Measurements from ENCODE around the gene KIF2A.

Gene KIF2A

DNA sequence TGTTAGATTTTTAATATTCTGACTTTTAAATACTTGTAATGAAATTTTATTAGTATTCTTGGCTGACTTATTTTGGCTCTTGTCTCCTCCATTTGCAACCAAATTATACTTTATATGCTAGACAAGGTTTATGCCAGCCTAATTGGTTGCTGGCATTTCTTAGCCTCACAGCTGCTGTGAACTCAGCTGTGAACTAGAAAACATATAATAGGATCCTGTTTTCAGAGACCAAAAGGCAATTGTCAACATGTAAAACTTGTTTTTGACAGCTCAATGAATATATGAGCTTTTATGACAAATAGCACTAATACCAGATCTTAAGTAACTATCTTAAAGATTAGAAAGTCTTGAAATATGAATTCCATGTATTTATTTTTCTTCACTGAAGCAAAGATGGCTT is 25.9 kb downstream of the KIF2A start:
- POLR2A ChIA-PET, result no interaction called here
- peaks cover 2 to 18% (median 15%) of the 10 kb centered on the region in 4 experiments for H3K36me3 ChIP-seq (ENCODE audit: control insufficient read depth in 4 of 4, insufficient read depth in 4 of 4, low read length in 3 of 4)
- CTCF ChIA-PET, result interaction anchor here (1.0 to 2.1 kb wide), 2 partner anchors 12 to 20 kb away, joined by 4 to 6 read pairs; no protein-coding TSS in a partner anchor

DNA sequence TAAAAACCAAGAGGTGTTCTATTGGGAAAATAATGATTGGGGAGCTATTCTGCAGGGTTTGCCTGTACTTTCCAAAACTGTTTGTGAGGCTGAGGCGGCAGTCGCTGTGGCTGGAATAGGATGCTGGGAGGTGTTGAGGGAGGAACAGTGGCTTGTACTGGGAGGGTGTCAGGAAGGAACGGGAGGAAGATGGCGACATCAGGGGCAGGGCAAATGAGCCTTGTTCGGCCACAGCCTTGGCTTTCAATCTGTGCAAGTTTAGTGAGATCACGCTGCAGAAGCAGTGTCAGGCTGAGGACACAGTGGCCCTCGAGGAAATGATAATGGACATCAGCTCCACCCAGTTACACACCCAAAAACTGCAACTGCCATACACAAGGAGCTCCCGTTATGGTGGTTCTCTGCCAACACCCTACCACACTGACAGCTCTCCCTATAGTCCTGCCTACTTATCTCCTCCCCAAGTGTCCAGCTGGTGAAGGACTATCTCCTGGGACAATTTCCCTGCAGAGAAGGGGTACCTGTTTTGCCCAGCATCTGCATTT is 27.3 kb downstream of the KIF2A start:
- 94% methylated on average over 5 of the region's 8 CpGs for WGBS (ENCODE audit: insufficient coverage)
- POLR2A ChIA-PET, result no interaction called here
- H3K36me3 ChIP-seq (ENCODE audit: control insufficient read depth in 4 of 4, insufficient read depth in 4 of 4, low read length in 3 of 4), result peaks cover 2 to 18% (median 15%) of the 10 kb centered on the region in 4 experiments

More for the DNA sequence above, 25.9 kb downstream of the KIF2A start:
- no peak for DNase-seq
- no peak overlapping the region for H3K27ac ChIP-seq (ENCODE audit: insufficient read depth in 1 of 2, low read depth in 1 of 2, low read length in 2 of 2, poor library complexity in 1 of 2, severe bottlenecking in 2 of 2)
- H3K4me1 ChIP-seq (ENCODE audit: control extremely low read depth in 1 of 4, control insufficient read depth in 4 of 4, insufficient read depth in 4 of 4, low read length in 3 of 4), result peaks cover 0 to 16% (median 9%) of the 10 kb centered on the region in 4 experiments
- H3K4me3 ChIP-seq (ENCODE audit: control insufficient read depth in 1 of 7, extremely low read depth in 1 of 7, insufficient read depth in 4 of 7, low read depth in 2 of 7, low read length in 6 of 7), result no peak overlapping the region
- no peaks in the 10 kb centered on the region for H3K27me3 ChIP-seq (replicated peaks in 2 of 5; ENCODE audit: control insufficient read depth in 4 of 5, insufficient read depth in 5 of 5, low read length in 4 of 5)
- no peaks in the 10 kb centered on the region for H3K9me3 ChIP-seq (ENCODE audit: control extremely low read depth in 1 of 5, control insufficient read depth in 4 of 5, insufficient read depth in 2 of 5, low read depth in 1 of 5, low read length in 4 of 5)

DNA sequence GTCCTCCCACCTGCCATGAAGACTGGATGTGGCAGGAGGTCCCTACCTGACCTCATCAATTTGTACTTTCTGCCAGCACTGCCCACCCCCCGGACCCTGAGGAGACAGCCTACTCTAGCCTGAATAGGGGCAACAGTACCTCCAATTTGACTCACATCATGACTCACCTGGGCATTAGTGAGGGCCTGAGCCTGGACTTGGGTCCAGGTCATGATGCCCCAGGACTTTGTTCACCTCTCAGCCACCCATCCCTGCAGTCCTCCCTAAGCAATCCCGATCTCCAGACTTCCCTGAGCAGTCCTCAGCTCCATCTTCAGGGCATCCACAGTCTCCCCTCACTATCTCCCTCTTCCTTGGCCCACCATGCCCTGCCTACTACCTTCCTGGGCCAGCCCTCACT is 28.1 kb downstream of the KIF2A start:
- H3K27me3 ChIP-seq (replicated peaks in 2 of 5; ENCODE audit: control insufficient read depth in 4 of 5, insufficient read depth in 5 of 5, low read length in 4 of 5), result no peaks in the 10 kb centered on the region
- H3K36me3 ChIP-seq (ENCODE audit: control insufficient read depth in 4 of 4, insufficient read depth in 4 of 4, low read length in 3 of 4), result peaks cover 2 to 18% (median 15%) of the 10 kb centered on the region in 4 experiments
- no peak overlapping the region for H3K27ac ChIP-seq (ENCODE audit: insufficient read depth in 1 of 2, low read depth in 1 of 2, low read length in 2 of 2, poor library complexity in 1 of 2, severe bottlenecking in 2 of 2)
- H3K9me3 ChIP-seq (ENCODE audit: control extremely low read depth in 1 of 5, control insufficient read depth in 4 of 5, insufficient read depth in 2 of 5, low read depth in 1 of 5, low read length in 4 of 5), result no peaks in the 10 kb centered on the region
- no peak for DNase-seq
- H3K4me3 ChIP-seq (ENCODE audit: control insufficient read depth in 1 of 7, extremely low read depth in 1 of 7, insufficient read depth in 4 of 7, low read depth in 2 of 7, low read length in 6 of 7), result no peak overlapping the region
- ChIA-PET CTCF (interaction anchor here (0.9 to 2.2 kb wide), 5 partner anchors 10 to 32 kb away, joined by 3 to 12 read pairs (median 6); no protein-coding TSS in a partner anchor), POLR2A (no interaction called here)
- 100% methylated on average over 1 of the region's 2 CpGs for WGBS (ENCODE audit: insufficient coverage)
- H3K4me1 ChIP-seq (ENCODE audit: control extremely low read depth in 1 of 4, control insufficient read depth in 4 of 4, insufficient read depth in 4 of 4, low read length in 3 of 4), result peaks cover 0 to 15% (median 8%) of the 10 kb centered on the region in 4 experiments

More for the DNA sequence above, 27.3 kb downstream of the KIF2A start:
- H3K9me3 ChIP-seq (ENCODE audit: control extremely low read depth in 1 of 5, control insufficient read depth in 4 of 5, insufficient read depth in 2 of 5, low read depth in 1 of 5, low read length in 4 of 5), result no peaks in the 10 kb centered on the region
- H3K27me3 ChIP-seq (replicated peaks in 2 of 5; ENCODE audit: control insufficient read depth in 4 of 5, insufficient read depth in 5 of 5, low read length in 4 of 5), result no peaks in the 10 kb centered on the region
- no peak overlapping the region for H3K27ac ChIP-seq (ENCODE audit: insufficient read depth in 1 of 2, low read depth in 1 of 2, low read length in 2 of 2, poor library complexity in 1 of 2, severe bottlenecking in 2 of 2)
- DNase-seq, result no peak
- CTCF ChIA-PET, result interaction anchor here (0.5 to 2.2 kb wide), 7 partner anchors 10 to 66 kb away, joined by 3 to 12 read pairs (median 5); no protein-coding TSS in a partner anchor
- peaks cover 0 to 16% (median 9%) of the 10 kb centered on the region in 4 experiments for H3K4me1 ChIP-seq (ENCODE audit: control extremely low read depth in 1 of 4, control insufficient read depth in 4 of 4, insufficient read depth in 4 of 4, low read length in 3 of 4)
- no peak overlapping the region for H3K4me3 ChIP-seq (ENCODE audit: control insufficient read depth in 1 of 7, extremely low read depth in 1 of 7, insufficient read depth in 4 of 7, low read depth in 2 of 7, low read length in 6 of 7)

DNA sequence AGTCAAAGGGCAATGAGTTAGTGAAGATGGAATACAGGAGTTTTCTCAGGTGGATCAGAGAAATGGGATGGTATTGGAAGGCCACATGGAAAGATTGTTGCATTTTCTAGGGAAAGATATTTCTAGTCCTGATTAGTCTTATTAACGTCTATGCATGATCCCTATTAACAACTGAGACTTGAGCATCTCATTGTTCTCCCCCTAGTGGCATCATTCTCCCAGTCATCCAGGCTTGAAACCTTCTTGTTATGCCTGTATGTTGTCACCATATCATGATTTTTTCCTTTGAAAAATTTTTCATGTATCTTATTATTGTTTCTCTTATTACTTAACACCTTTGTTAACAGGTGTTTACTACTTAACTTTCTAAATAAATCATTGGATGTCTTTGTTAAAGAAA is 34.4 kb downstream of the KIF2A start:
- no peak overlapping the region for H3K27ac ChIP-seq (ENCODE audit: insufficient read depth in 1 of 2, low read depth in 1 of 2, low read length in 2 of 2, poor library complexity in 1 of 2, severe bottlenecking in 2 of 2)
- peak; percentile 38 to 66 (median 57) for DNase-seq
- no peak overlapping the region for H3K4me3 ChIP-seq (ENCODE audit: control insufficient read depth in 1 of 7, extremely low read depth in 1 of 7, insufficient read depth in 4 of 7, low read depth in 2 of 7, low read length in 6 of 7)
- H3K36me3 ChIP-seq (ENCODE audit: control insufficient read depth in 4 of 4, insufficient read depth in 4 of 4, low read length in 3 of 4), result peaks cover 0 to 8% (median 1%) of the 10 kb centered on the region in 4 experiments
- no peaks in the 10 kb centered on the region for H3K27me3 ChIP-seq (replicated peaks in 2 of 5; ENCODE audit: control insufficient read depth in 4 of 5, insufficient read depth in 5 of 5, low read length in 4 of 5)
- ChIA-PET CTCF (interaction anchor here (1.1 to 1.5 kb wide), 3 partner anchors 14 to 35 kb away, joined by 3 to 5 read pairs (median 3); partner anchors contain the start of gene KIF2A), POLR2A (no interaction called here)
- peaks cover 8 to 17% (median 13%) of the 10 kb centered on the region in 4 experiments for H3K4me1 ChIP-seq (ENCODE audit: control extremely low read depth in 1 of 4, control insufficient read depth in 4 of 4, insufficient read depth in 4 of 4, low read length in 3 of 4)
- no peaks in the 10 kb centered on the region for H3K9me3 ChIP-seq (ENCODE audit: control extremely low read depth in 1 of 5, control insufficient read depth in 4 of 5, insufficient read depth in 2 of 5, low read depth in 1 of 5, low read length in 4 of 5)
- no CpG with 5 or more reads among the region's 1 CpG for WGBS (ENCODE audit: insufficient coverage)

DNA sequence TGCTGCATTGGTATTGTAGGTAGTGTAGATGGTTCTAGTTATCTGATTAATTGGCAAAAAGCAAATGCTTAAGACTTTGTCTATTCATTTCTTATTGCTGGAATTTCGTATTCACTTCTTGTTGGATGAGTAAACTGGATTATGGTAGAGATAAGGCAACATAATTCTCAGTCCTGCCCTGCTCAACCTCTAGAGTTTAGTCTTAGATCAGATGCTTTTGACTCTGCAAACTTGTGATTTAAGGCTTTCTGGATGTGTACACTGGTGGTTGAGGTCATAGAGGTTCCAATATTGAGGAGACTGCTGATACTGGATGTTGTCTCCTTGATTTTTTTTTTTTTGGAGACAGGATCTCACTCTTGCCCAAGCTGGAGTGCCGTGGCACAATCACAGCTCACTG is 35.0 kb downstream of the KIF2A start:
- Histone ChIP-seq H3K36me3 (ENCODE audit: control insufficient read depth in 4 of 4, insufficient read depth in 4 of 4, low read length in 3 of 4) (peaks cover 0 to 8% (median under 1%) of the 10 kb centered on the region in 4 experiments), H3K27me3 (replicated peaks in 2 of 5; ENCODE audit: control insufficient read depth in 4 of 5, insufficient read depth in 5 of 5, low read length in 4 of 5) (no peaks in the 10 kb centered on the region), H3K4me1 (ENCODE audit: control extremely low read depth in 1 of 4, control insufficient read depth in 4 of 4, insufficient read depth in 4 of 4, low read length in 3 of 4) (peaks cover 8 to 17% (median 13%) of the 10 kb centered on the region in 4 experiments), H3K4me3 (ENCODE audit: control insufficient read depth in 1 of 7, extremely low read depth in 1 of 7, insufficient read depth in 4 of 7, low read depth in 2 of 7, low read length in 6 of 7) (no peak overlapping the region), H3K9me3 (ENCODE audit: control extremely low read depth in 1 of 5, control insufficient read depth in 4 of 5, insufficient read depth in 2 of 5, low read depth in 1 of 5, low read length in 4 of 5) (no peaks in the 10 kb centered on the region), H3K27ac (ENCODE audit: insufficient read depth in 1 of 2, low read depth in 1 of 2, low read length in 2 of 2, poor library complexity in 1 of 2, severe bottlenecking in 2 of 2) (no peak overlapping the region)
- ChIA-PET POLR2A (no interaction called here), CTCF (interaction anchor here (1.1 to 1.5 kb wide), 3 partner anchors 13 to 35 kb away, joined by 3 to 5 read pairs (median 3); partner anchors contain the start of gene KIF2A)
- WGBS (ENCODE audit: insufficient coverage), result 100% methylated on average over 1 of the region's 2 CpGs
- no peak for DNase-seq

DNA sequence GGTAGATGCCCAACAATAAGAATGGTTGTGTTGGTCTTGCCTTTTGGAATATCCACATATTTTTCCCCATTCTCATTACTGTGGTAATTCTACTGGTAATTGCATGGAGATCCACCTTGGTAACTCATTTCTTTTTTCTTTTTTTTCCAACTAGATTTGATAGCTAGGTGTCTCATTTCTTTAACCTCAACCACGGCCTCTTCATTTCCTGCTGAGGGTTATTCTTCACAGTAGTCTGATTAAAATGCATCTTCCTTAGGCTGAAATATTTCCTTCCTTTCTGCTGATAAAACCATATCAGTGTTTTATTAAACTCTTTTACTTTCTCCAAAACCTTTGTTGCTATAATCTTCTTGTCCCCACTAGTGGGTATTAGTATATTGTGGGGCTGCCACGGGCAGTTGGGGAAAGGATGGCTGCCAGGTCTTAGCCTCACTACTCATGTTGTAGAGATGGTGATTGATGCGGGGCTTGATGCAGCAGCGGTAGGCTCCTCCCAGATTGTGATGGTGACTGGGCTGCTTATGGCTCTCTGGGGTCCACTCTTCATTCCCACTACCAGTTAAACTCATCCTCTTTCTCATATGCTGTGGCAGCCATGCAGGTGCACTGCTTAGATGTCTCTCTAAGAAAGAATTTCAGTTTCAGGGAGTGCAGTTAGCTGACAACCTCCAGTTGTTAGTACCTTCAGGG is 35.9 kb downstream of the KIF2A start:
- POLR2A ChIA-PET, result no interaction called here
- H3K36me3 ChIP-seq (ENCODE audit: control insufficient read depth in 4 of 4, insufficient read depth in 4 of 4, low read length in 3 of 4), result peaks cover 0 to 8% (median under 1%) of the 10 kb centered on the region in 4 experiments
- no peak for DNase-seq
- H3K9me3 ChIP-seq (ENCODE audit: control extremely low read depth in 1 of 5, control insufficient read depth in 4 of 5, insufficient read depth in 2 of 5, low read depth in 1 of 5, low read length in 4 of 5), result no peaks in the 10 kb centered on the region
- no peaks in the 10 kb centered on the region for H3K27me3 ChIP-seq (replicated peaks in 2 of 5; ENCODE audit: control insufficient read depth in 4 of 5, insufficient read depth in 5 of 5, low read length in 4 of 5)
- no CpG with 5 or more reads among the region's 4 CpGs for WGBS (ENCODE audit: insufficient coverage)
- H3K4me1 ChIP-seq (ENCODE audit: control extremely low read depth in 1 of 4, control insufficient read depth in 4 of 4, insufficient read depth in 4 of 4, low read length in 3 of 4), result peaks cover 8 to 17% (median 13%) of the 10 kb centered on the region in 4 experiments
- peak overlapping the region in 1 of 7 experiments; percentile 39 for H3K4me3 ChIP-seq (ENCODE audit: control insufficient read depth in 1 of 7, extremely low read depth in 1 of 7, insufficient read depth in 4 of 7, low read depth in 2 of 7, low read length in 6 of 7)
- CTCF ChIA-PET, result interaction anchor here (0.9 kb wide), 1 partner anchor 9 kb away, joined by 3 read pairs; no protein-coding TSS in a partner anchor
- H3K27ac ChIP-seq (ENCODE audit: insufficient read depth in 1 of 2, low read depth in 1 of 2, low read length in 2 of 2, poor library complexity in 1 of 2, severe bottlenecking in 2 of 2), result no peak overlapping the region

DNA sequence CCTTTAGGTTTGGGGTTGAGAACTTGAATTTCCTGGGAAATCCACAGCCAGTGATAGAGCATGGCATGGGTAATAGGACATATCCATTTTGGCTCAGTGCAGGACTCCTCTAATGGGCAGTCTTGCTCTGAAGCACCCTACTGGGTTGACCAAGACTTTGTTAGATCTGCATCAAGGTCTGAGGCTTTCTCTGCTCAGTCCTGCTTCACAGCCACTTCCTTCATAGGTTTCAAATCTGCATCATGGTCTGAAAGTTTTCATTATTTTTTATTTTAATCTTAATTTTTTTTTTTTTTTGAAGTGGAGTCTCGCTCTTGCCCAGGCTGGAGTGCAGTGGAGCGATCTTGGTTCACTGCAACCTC is 36.5 kb downstream of the KIF2A start:
- ChIA-PET CTCF (interaction anchor here (0.9 kb wide), 1 partner anchor 9 kb away, joined by 3 read pairs; no protein-coding TSS in a partner anchor), POLR2A (no interaction called here)
- Histone ChIP-seq H3K4me3 (ENCODE audit: control insufficient read depth in 1 of 7, extremely low read depth in 1 of 7, insufficient read depth in 4 of 7, low read depth in 2 of 7, low read length in 6 of 7) (no peak overlapping the region), H3K9me3 (ENCODE audit: control extremely low read depth in 1 of 5, control insufficient read depth in 4 of 5, insufficient read depth in 2 of 5, low read depth in 1 of 5, low read length in 4 of 5) (no peaks in the 10 kb centered on the region), H3K4me1 (ENCODE audit: control extremely low read depth in 1 of 4, control insufficient read depth in 4 of 4, insufficient read depth in 4 of 4, low read length in 3 of 4) (peaks cover 8 to 17% (median 13%) of the 10 kb centered on the region in 4 experiments), H3K27ac (ENCODE audit: insufficient read depth in 1 of 2, low read depth in 1 of 2, low read length in 2 of 2, poor library complexity in 1 of 2, severe bottlenecking in 2 of 2) (no peak overlapping the region), H3K36me3 (ENCODE audit: control insufficient read depth in 4 of 4, insufficient read depth in 4 of 4, low read length in 3 of 4) (peaks cover 0 to 8% (median under 1%) of the 10 kb centered on the region in 4 experiments), H3K27me3 (replicated peaks in 2 of 5; ENCODE audit: control insufficient read depth in 4 of 5, insufficient read depth in 5 of 5, low read length in 4 of 5) (no peaks in the 10 kb centered on the region)
- no peak for DNase-seq
- WGBS (ENCODE audit: insufficient coverage), result no CpG with 5 or more reads among the region's 2 CpGs
